Panc1 (cell line): Measurements from ENCODE around the gene RFTN1. TPM values are rescaled to one million over a fixed set of nuclear protein-coding genes. Genes with fewer than 3 reads are reported as not detected.
A peak's percentile ranks its signal among the peaks of the same experiment; 100 is the strongest.

Experiments
- ATAC-seq: fragments of 200-7000 bp; cut with Tn5 transposase; 2 replicates; pipeline ENCODE4 v1.9.1; 2020; ENCODE audit warnings: mild to moderate bottlenecking, moderate library complexity
- BruUV-seq: library from RNA; stranded (reverse); fragments of 400-500 nt; replicated peaks from 2 replicates; lab custom pipeline; 2021; lab: Mats Ljungman, UMichigan
- CTCF ChIA-PET: fragments of 300-600 bp; sonication (Branson Sonifier 250); formaldehyde crosslinking; loops from one replicate; lab custom pipeline; 2022; ENCODE audit warnings: antibody characterized with exemption; lab: Charles Lee
- POLR2A ChIA-PET: fragments of 300-600 bp; sonication (Branson Sonifier 250); formaldehyde crosslinking; loops from one replicate; lab custom pipeline; 2022; ENCODE audit warnings: antibody characterized with exemption; lab: Charles Lee
- DNase-seq: peaks from one replicate; pipeline ENCODE4 v3.0.0-alpha.2; 2010; ENCODE audit warnings: low read depth, low spot score
- H3K27ac ChIP-seq: 2 replicates; pipeline ENCODE4 v1.5.1; 2011; ENCODE audit warnings: mild to moderate bottlenecking, low read length, inconsistent platforms
- H3K27me3 ChIP-seq: fragments of 200-500 bp; sonication (Bioruptor generic); 2 replicates; pipeline ENCODE4 v1.6.0; 2014; ENCODE audit warnings: low read length, inconsistent platforms; ENCODE audit not compliant: control insufficient read depth, insufficient read depth
- H3K36me3 ChIP-seq: fragments of 200-500 bp; sonication (Bioruptor generic); 2 replicates; pipeline ENCODE4 v1.5.1; 2014; ENCODE audit warnings: inconsistent platforms, mild to moderate bottlenecking, low read length, moderate library complexity; ENCODE audit not compliant: control insufficient read depth, insufficient read depth
- H3K4me1 ChIP-seq: 2 replicates; pipeline ENCODE4 v1.5.1; 2011; ENCODE audit warnings: inconsistent platforms, mild to moderate bottlenecking, low read length, moderate library complexity; ENCODE audit not compliant: control insufficient read depth, insufficient read depth
- H3K4me3 ChIP-seq, 2 experiments: 2 replicates each; pipeline ENCODE4 v1.5.1; 2011 to 2012; ENCODE audit warnings: low read depth in 2 of 2, low read length in 2 of 2, mild to moderate bottlenecking in 2 of 2, inconsistent platforms in 1 of 2, moderate library complexity in 1 of 2
- H3K9me3 ChIP-seq: fragments of 200-500 bp; sonication (Bioruptor generic); 2 replicates; pipeline ENCODE4 v1.5.1; 2014; ENCODE audit warnings: low read depth, mild to moderate bottlenecking, inconsistent platforms, low read length, moderate library complexity; ENCODE audit not compliant: control insufficient read depth, insufficient read depth
- CTCF ChIP-seq: fragments of 450-650 bp; IDR thresholded peaks from 2 replicates; pipeline ENCODE4 v1.5.1; 2017; ENCODE audit warnings: mild to moderate bottlenecking
- POLR2AphosphoS5 ChIP-seq: IDR thresholded peaks from 2 replicates; pipeline ENCODE4 v1.6.1; 2012; ENCODE audit warnings: mild to moderate bottlenecking, low read depth, low read length, moderate library complexity
- REST ChIP-seq, 2 experiments: IDR thresholded peaks; 2 replicates each; pipeline ENCODE4 v1.6.1; 2011 to 2012; ENCODE audit warnings: low read depth in 2 of 2, control low read depth in 1 of 2, low read length in 1 of 2, mild to moderate bottlenecking in 1 of 2, moderate library complexity in 1 of 2; ENCODE audit not compliant: insufficient read depth in 1 of 2
- SIN3A ChIP-seq: IDR thresholded peaks from 2 replicates; pipeline ENCODE4 v1.6.1; 2012; ENCODE audit warnings: low read depth, mild to moderate bottlenecking, low read length, moderate library complexity, borderline replicate concordance; ENCODE audit not compliant: insufficient read depth
- TCF7L2 ChIP-seq: IDR thresholded peaks from 2 replicates; pipeline ENCODE4 v1.6.1; 2011; ENCODE audit warnings: mild to moderate bottlenecking, low read depth, low read length, inconsistent platforms
- in situ Hi-C: cut with HindIII; loops from 2 replicates; pipeline ENCODE4 v1.10.0; 2016; ENCODE audit warnings: low sequenced_read_pairs, low pct_unique_long_range_greater_than_20kb
- intact Hi-C: fragments of 100-400 bp; cut with micrococcal nuclease; formaldehyde crosslinking; loops from one replicate; pipeline ENCODE4 v1.10.0; 2022; ENCODE audit not compliant: unreplicated experiment
- total RNA-seq: library from RNA; stranded (reverse); gene quantifications from one replicate; pipeline ENCODE4 v1.2.1, GENCODE V29; 2021; ENCODE audit not compliant: unreplicated experiment

RFTN1 gene
- total RNA-seq, 1 experiment from 2014 or later = 0.90 TPM

- BruUV-seq = no TSS peak
- Histone ChIP-seq H3K9me3 (no peaks in the 10 kb centered on the region), H3K27me3 (no peaks in the 10 kb centered on the region), H3K27ac (no peak overlapping the region), H3K4me3 (peak overlapping the region in 1 of 2 experiments; percentile 99; a peak in 2 of 4 replicates), H3K36me3 (peaks cover 10% of the 10 kb centered on the region; the same call in 1 of the 2 replicates), H3K4me1 (peaks cover 9% of the 10 kb centered on the region; the same call in 1 of the 2 replicates)
- ATAC-seq (no peak), DNase-seq (no peak)
- ChIA-PET POLR2A (interaction anchor here (0.6 kb wide), 1 partner anchor 15 kb away, joined by 4 read pairs; no protein-coding TSS in a partner anchor), CTCF (no interaction called here)
- intact Hi-C loops (loop anchor here (5.0 kb wide), 1 partner anchor 286 kb away; no protein-coding TSS in a partner anchor), in situ Hi-C loops (no loop called here)
- TF ChIP-seq CTCF = no peak
- TF ChIP-seq SIN3A = no peak
- TF ChIP-seq POLR2AphosphoS5 = no peak
- no peak for TF ChIP-seq TCF7L2
- no peak for TF ChIP-seq REST (IDR thresholded peaks at IDR 0.05; ENCODE audit: insufficient read depth in 1 of 2, low read depth in 2 of 2, low read length in 1 of 2)
Observed at GRCh38 chr3:16266714-16267113, 246.8 kb downstream of the RFTN1 start.

Other genes starting within 250 kb of the RFTN1 start
- gene DPH3, start 248.8 kb downstream of the RFTN1 start, total RNA-seq = 16.5 TPM
- gene OXNAD1, start 248.5 kb downstream of the RFTN1 start, total RNA-seq = 6.6 TPM
- not detected for gene DAZL, start 91.7 kb upstream of the RFTN1 start, total RNA-seq